Measurements from ENCODE around the gene GLRA2. TPM values are rescaled to one million over a fixed set of nuclear protein-coding genes. Genes with fewer than 3 reads are reported as not detected.
"Not testable (repeated sequence)": the region's sequence is repeated elsewhere in the genome, so short reads cannot be mapped to it uniquely, and the experiment has no call there.

Gene GLRA2
- total RNA-seq, 1 experiment from 2014 or later: not detected

DNA sequence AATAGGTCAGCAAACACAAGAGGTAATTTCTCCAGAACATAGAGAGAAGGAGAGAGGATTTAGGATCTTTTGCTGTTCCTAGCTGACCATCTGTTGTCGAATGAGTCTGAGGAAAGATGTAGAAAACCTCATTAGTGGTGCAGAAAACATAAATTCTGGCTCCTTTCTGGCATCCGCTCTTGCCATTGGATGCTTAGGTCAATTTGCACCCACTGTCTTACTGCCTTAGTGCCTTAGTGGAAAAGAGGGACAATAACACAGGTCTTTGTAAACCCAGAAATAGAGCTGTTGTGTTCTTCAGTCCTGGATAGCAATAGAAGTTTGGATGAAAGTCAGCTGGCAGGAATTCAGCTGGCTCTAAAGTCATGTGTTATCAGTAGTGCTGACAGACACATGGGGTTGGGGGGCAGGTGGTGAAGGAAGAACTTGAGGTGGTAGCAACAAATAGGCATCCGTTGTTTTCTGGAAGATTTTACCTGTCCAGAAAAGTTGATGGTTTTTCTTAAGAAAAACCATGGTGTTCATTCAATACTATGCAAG is 78.2 kb downstream of the GLRA2 start:
- intact Hi-C loops (cut with micrococcal nuclease; ENCODE audit: unreplicated experiment): no loop called here
- ATAC-seq: no peak
- Histone ChIP-seq H3K36me3 (ENCODE audit: control insufficient read depth, insufficient read depth, low read length) (no peaks in the 10 kb centered on the region), H3K4me3 (ENCODE audit: low read depth in 2 of 2, low read length in 2 of 2) (no peak overlapping the region), H3K4me1 (ENCODE audit: control insufficient read depth, insufficient read depth, low read length) (no peaks in the 10 kb centered on the region), H3K27ac (ENCODE audit: low read length) (no peak overlapping the region), H3K9me3 (ENCODE audit: control insufficient read depth, insufficient read depth, low read depth, low read length) (no peaks in the 10 kb centered on the region), H3K27me3 (ENCODE audit: control insufficient read depth, insufficient read depth, low read length) (no peaks in the 10 kb centered on the region)
- ChIA-PET CTCF (no interaction called here), POLR2A (no interaction called here)
- BruUV-seq (replicated peaks): no TSS peak
- no peak for TF ChIP-seq SIN3A (IDR thresholded peaks at IDR 0.05; ENCODE audit: borderline replicate concordance, insufficient read depth, low read depth, low read length)
- TF ChIP-seq POLR2AphosphoS5 (IDR thresholded peaks at IDR 0.05; ENCODE audit: low read depth, low read length): no peak
- no peak for TF ChIP-seq TCF7L2 (IDR thresholded peaks at IDR 0.05; ENCODE audit: low read depth, low read length)
- TF ChIP-seq, protein P1, sequence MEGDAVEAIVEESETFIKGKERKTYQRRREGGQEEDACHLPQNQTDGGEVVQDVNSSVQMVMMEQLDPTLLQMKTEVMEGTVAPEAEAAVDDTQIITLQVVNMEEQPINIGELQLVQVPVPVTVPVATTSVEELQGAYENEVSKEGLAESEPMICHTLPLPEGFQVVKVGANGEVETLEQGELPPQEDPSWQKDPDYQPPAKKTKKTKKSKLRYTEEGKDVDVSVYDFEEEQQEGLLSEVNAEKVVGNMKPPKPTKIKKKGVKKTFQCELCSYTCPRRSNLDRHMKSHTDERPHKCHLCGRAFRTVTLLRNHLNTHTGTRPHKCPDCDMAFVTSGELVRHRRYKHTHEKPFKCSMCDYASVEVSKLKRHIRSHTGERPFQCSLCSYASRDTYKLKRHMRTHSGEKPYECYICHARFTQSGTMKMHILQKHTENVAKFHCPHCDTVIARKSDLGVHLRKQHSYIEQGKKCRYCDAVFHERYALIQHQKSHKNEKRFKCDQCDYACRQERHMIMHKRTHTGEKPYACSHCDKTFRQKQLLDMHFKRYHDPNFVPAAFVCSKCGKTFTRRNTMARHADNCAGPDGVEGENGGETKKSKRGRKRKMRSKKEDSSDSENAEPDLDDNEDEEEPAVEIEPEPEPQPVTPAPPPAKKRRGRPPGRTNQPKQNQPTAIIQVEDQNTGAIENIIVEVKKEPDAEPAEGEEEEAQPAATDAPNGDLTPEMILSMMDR (IDR thresholded peaks at IDR 0.05): no peak
- TF ChIP-seq REST (IDR thresholded peaks at IDR 0.05; ENCODE audit: insufficient read depth in 1 of 2, low read depth in 2 of 2, low read length in 1 of 2): no peak
- DNase-seq (ENCODE audit: low read depth, low spot score): no peak
- in situ Hi-C loops (cut with HindIII; ENCODE audit: low pct_unique_long_range_greater_than_20kb, low sequenced_read_pairs): no loop called here

GRCh38 chrX:14612450-14612849 is 83.1 kb downstream of the GLRA2 start:
- H3K4me3 ChIP-seq (ENCODE audit: low read depth in 2 of 2, low read length in 2 of 2); intact Hi-C loops (cut with micrococcal nuclease; ENCODE audit: unreplicated experiment); CTCF ChIA-PET; POLR2A ChIA-PET; H3K27ac ChIP-seq (ENCODE audit: low read length); H3K4me1 ChIP-seq (ENCODE audit: control insufficient read depth, insufficient read depth, low read length); H3K27me3 ChIP-seq (ENCODE audit: control insufficient read depth, insufficient read depth, low read length); H3K9me3 ChIP-seq (ENCODE audit: control insufficient read depth, insufficient read depth, low read depth, low read length); DNase-seq (ENCODE audit: low read depth, low spot score); H3K36me3 ChIP-seq (ENCODE audit: control insufficient read depth, insufficient read depth, low read length); BruUV-seq (replicated peaks); ATAC-seq; in situ Hi-C loops (cut with HindIII; ENCODE audit: low pct_unique_long_range_greater_than_20kb, low sequenced_read_pairs): not testable (repeated sequence)

DNA sequence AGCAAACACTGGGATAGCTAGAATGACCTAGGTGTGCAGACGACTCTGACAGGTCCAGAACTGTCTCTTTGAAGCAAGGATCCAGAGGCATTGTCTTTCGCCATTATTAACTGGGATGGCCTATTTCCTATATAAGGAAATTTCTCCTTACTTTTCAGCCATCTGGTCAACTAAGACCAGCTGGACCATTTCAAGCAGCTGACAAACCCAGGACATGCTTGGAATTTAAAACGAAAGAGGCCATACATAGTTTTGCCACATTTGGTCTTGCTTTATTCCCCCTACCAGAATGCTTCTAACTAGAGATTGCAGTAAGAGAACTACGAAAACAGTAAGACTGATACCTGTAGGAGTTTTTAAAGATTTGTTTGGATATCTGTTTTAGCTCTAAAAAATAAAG is 87.0 kb downstream of the GLRA2 start:
- TF ChIP-seq REST (IDR thresholded peaks at IDR 0.05; ENCODE audit: insufficient read depth in 1 of 2, low read depth in 2 of 2, low read length in 1 of 2) (no peak), POLR2AphosphoS5 (IDR thresholded peaks at IDR 0.05; ENCODE audit: low read depth, low read length) (no peak), SIN3A (IDR thresholded peaks at IDR 0.05; ENCODE audit: borderline replicate concordance, insufficient read depth, low read depth, low read length) (no peak)
- TF ChIP-seq, protein P1 (IDR thresholded peaks at IDR 0.05): no peak
- H3K36me3 ChIP-seq (ENCODE audit: control insufficient read depth, insufficient read depth, low read length): no peaks in the 10 kb centered on the region
- no peaks in the 10 kb centered on the region for H3K9me3 ChIP-seq (ENCODE audit: control insufficient read depth, insufficient read depth, low read depth, low read length)
- H3K4me1 ChIP-seq (ENCODE audit: control insufficient read depth, insufficient read depth, low read length): no peaks in the 10 kb centered on the region
- CTCF ChIA-PET: no interaction called here
- H3K4me3 ChIP-seq (ENCODE audit: low read depth in 2 of 2, low read length in 2 of 2): no peak overlapping the region
- H3K27me3 ChIP-seq (ENCODE audit: control insufficient read depth, insufficient read depth, low read length): no peaks in the 10 kb centered on the region
- POLR2A ChIA-PET: no interaction called here
- BruUV-seq (replicated peaks): no TSS peak
- intact Hi-C loops (cut with micrococcal nuclease; ENCODE audit: unreplicated experiment): no loop called here
- DNase-seq (ENCODE audit: low read depth, low spot score): no peak
- in situ Hi-C loops (cut with HindIII; ENCODE audit: low pct_unique_long_range_greater_than_20kb, low sequenced_read_pairs): no loop called here
- no peak overlapping the region for H3K27ac ChIP-seq (ENCODE audit: low read length)
- ATAC-seq: no peak

Data from Panc1 (cell line).